Prostate gland (tissue), 2 donors: ENCODE measurements around the gene STKLD1.

Experiments
- POLR2A ChIP-seq: fragments of 450-650 bp; IDR thresholded peaks from one replicate; pipeline ENCODE4 v1.6.1; 2016; ENCODE audit warnings: antibody characterized with exemption, mild to moderate bottlenecking
- POLR2AphosphoS5 ChIP-seq: sonication (generic); formaldehyde crosslinking; IDR thresholded peaks from one replicate; pipeline ENCODE4 v1.6.1; 2017; ENCODE audit warnings: antibody characterized with exemption
- TF ChIP-seq, protein P1 (sequence below), 4 experiments: fragments of 200-600 bp in 2 of 4; fragments of 450-650 bp in 2 of 4; sonication (generic) in 2 of 4; IDR thresholded peaks; 1 replicate in 3 of 4; 2 replicates in 1 of 4; pipeline ENCODE4 v1.5.1; 2016 to 2019; ENCODE audit warnings: antibody characterized with exemption in 4 of 4, mild to moderate bottlenecking in 2 of 4, moderate library complexity in 2 of 4

DNA sequence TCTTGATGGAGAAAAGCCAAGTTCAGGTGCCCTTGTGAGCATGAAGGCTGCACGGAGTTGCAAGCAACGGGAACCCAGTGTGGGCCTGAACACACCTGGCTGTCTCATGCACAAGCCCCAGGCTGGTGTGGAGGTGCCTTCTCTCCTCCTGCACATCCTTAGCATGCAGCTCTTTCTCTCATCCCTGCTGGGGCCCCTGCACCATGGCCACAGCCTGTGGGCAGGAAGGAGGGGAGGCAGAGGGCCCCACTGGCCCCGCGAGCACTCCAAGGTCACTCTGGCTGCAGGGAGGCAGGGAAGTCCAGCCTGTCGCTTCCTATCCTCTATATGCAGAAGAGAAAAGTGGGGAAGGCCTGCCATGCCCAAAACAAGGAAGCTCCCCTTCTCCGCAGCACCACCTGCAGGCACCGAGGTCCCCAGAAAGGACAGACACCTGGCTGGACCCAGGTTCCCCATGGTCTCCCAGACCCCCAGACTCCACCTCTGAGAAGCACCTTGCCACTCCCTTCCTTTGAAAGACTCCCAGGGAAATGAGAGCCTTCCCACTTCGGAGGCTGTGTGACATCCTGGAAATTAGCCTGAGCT, 18.6 kb downstream of the STKLD1 start:
- TF ChIP-seq, protein P1, sequence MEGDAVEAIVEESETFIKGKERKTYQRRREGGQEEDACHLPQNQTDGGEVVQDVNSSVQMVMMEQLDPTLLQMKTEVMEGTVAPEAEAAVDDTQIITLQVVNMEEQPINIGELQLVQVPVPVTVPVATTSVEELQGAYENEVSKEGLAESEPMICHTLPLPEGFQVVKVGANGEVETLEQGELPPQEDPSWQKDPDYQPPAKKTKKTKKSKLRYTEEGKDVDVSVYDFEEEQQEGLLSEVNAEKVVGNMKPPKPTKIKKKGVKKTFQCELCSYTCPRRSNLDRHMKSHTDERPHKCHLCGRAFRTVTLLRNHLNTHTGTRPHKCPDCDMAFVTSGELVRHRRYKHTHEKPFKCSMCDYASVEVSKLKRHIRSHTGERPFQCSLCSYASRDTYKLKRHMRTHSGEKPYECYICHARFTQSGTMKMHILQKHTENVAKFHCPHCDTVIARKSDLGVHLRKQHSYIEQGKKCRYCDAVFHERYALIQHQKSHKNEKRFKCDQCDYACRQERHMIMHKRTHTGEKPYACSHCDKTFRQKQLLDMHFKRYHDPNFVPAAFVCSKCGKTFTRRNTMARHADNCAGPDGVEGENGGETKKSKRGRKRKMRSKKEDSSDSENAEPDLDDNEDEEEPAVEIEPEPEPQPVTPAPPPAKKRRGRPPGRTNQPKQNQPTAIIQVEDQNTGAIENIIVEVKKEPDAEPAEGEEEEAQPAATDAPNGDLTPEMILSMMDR (IDR thresholded peaks at IDR 0.05), result no peak
- no peak for TF ChIP-seq POLR2A
- no peak for TF ChIP-seq POLR2AphosphoS5
